H1 (cell line): ENCODE measurements around the gene LMO4. TPM values are rescaled to one million over a fixed set of nuclear protein-coding genes. Genes with fewer than 3 reads are reported as not detected.

Source experiments
- CTCF ChIA-PET: fragments of 300-600 bp; sonication (Branson Sonifier 250); formaldehyde crosslinking; loops from one replicate; lab custom pipeline; 2021; ENCODE audit not compliant: partially characterized antibody; lab: Charles Lee
- POLR2A ChIA-PET: fragments of 300-600 bp; sonication (Branson Sonifier 250); formaldehyde crosslinking; loops from one replicate; lab custom pipeline; 2021; ENCODE audit warnings: inconsistent platforms; ENCODE audit not compliant: partially characterized antibody; lab: Charles Lee
- DNase-seq, 2 experiments: peaks; one replicate each; pipeline versions ENCODE4 v3.0.0 to v3.0.0-alpha.2; 2010 to 2022; ENCODE audit warnings: low spot score in 2 of 2, low read depth in 1 of 2, mixed read lengths in 1 of 2
- FAIRE-seq: peaks from 2 replicates; lab custom pipeline; 2011; peaks lifted over from hg19 to GRCh38; lab: Jason Lieb, UNC
- H2AFZ ChIP-seq: 2 replicates; pipeline ENCODE4 v1.8.1; 2012; ENCODE audit warnings: low read length, inconsistent platforms
- H2AK5ac ChIP-seq: 2 replicates; pipeline ENCODE4 v1.6.1; 2013; ENCODE audit warnings: low read depth, low read length
- H2BK120ac ChIP-seq: replicated peaks from 2 replicates; pipeline ENCODE3; 2013; ENCODE audit warnings: low read depth, low read length, inconsistent platforms
- H2BK12ac ChIP-seq: 2 replicates; pipeline ENCODE4 v1.6.1; 2013; ENCODE audit warnings: low read depth, low read length
- H2BK15ac ChIP-seq: 2 replicates; pipeline ENCODE4 v1.6.1; 2013; ENCODE audit warnings: low read length
- H2BK20ac ChIP-seq: 2 replicates; pipeline ENCODE4 v1.6.1; 2013; ENCODE audit warnings: low read length
- H2BK5ac ChIP-seq: 2 replicates; pipeline ENCODE4 v1.6.1; 2013; ENCODE audit warnings: low read depth, low read length
- H3K14ac ChIP-seq: 2 replicates; pipeline ENCODE4 v1.6.1; 2013; ENCODE audit warnings: inconsistent platforms; ENCODE audit not compliant: insufficient read length
- H3K18ac ChIP-seq: 2 replicates; pipeline ENCODE4 v1.6.1; 2013; ENCODE audit warnings: low read length; ENCODE audit errors: extremely low read depth
- H3K23ac ChIP-seq: 2 replicates; pipeline ENCODE4 v1.6.1; 2013; ENCODE audit warnings: inconsistent platforms; ENCODE audit not compliant: insufficient read length
- H3K23me2 ChIP-seq: 2 replicates; pipeline ENCODE4 v1.6.1; 2013; ENCODE audit warnings: low read depth, low read length
- H3K27ac ChIP-seq: 2 replicates; pipeline ENCODE4 v1.6.1; 2011; ENCODE audit warnings: low read depth, low read length, inconsistent platforms
- H3K27me3 ChIP-seq, 4 experiments: replicated peaks in 1 of 4; 1 replicate in 1 of 4; 2 replicates in 3 of 4; pipeline versions ENCODE4 v1.6.1 to v1.8.1; 2011 to 2013; ENCODE audit warnings: low read length in 3 of 4, mild to moderate bottlenecking in 3 of 4, inconsistent platforms in 2 of 4, mixed read lengths in 2 of 4, moderate library complexity in 1 of 4; ENCODE audit not compliant: control insufficient read depth in 3 of 4, insufficient read depth in 3 of 4; ENCODE audit errors: extremely low read depth in 1 of 4
- H3K36me3 ChIP-seq, 4 experiments: 2 replicates each; pipeline versions ENCODE4 v1.6.1 to v1.8.1; 2011 to 2013; ENCODE audit warnings: mild to moderate bottlenecking in 4 of 4, low read length in 3 of 4, moderate library complexity in 2 of 4, control low read depth in 1 of 4, inconsistent platforms in 1 of 4; ENCODE audit not compliant: insufficient read depth in 4 of 4, control insufficient read depth in 2 of 4
- H3K4ac ChIP-seq: replicated peaks from 2 replicates; pipeline ENCODE3; 2013; ENCODE audit warnings: low read length, low read depth, mixed read lengths, inconsistent platforms; ENCODE audit not compliant: insufficient read length
- H3K4me1 ChIP-seq, 4 experiments: replicated peaks in 1 of 4; 1 replicate in 1 of 4; 2 replicates in 3 of 4; pipeline versions ENCODE4 v1.6.1 to v1.8.1; 2011 to 2013; ENCODE audit warnings: low read length in 3 of 4, inconsistent platforms in 2 of 4, mixed read lengths in 1 of 4; ENCODE audit not compliant: insufficient read depth in 4 of 4, control insufficient read depth in 3 of 4
- H3K4me2 ChIP-seq, 2 experiments: 2 replicates each; pipeline versions ENCODE4 v1.6.1 to v1.8.1; 2011 to 2013; ENCODE audit warnings: low read depth in 2 of 2, low read length in 2 of 2, control low read depth in 1 of 2, inconsistent platforms in 1 of 2, mild to moderate bottlenecking in 1 of 2; ENCODE audit not compliant: insufficient read depth in 1 of 2
- H3K4me3 ChIP-seq, 4 experiments: fragments of 200-600, 300-600 bp in 1 of 4; sonication (generic), shearing (Covaris generic), sonication (Bioruptor Twin) in 1 of 4; 2 replicates each; pipeline versions ENCODE4 v1.5.1 to v1.8.1; 2011 to 2016; ENCODE audit warnings: low read length in 4 of 4, low read depth in 3 of 4, control low read depth in 2 of 4, inconsistent platforms in 2 of 4, mild to moderate bottlenecking in 2 of 4, mixed read lengths in 1 of 4, moderate library complexity in 1 of 4; ENCODE audit not compliant: insufficient read depth in 2 of 4; ENCODE audit errors: extremely low read depth in 1 of 4
- H3K56ac ChIP-seq: replicated peaks from 2 replicates; pipeline ENCODE3; 2013; ENCODE audit warnings: low read depth, mild to moderate bottlenecking, mixed read lengths, low read length, inconsistent platforms; ENCODE audit not compliant: insufficient read length
- H3K79me1 ChIP-seq: 2 replicates; pipeline ENCODE4 v1.6.1; 2013; ENCODE audit warnings: low read depth, low read length, control low read depth
- H3K79me2 ChIP-seq, 2 experiments: 2 replicates each; pipeline versions ENCODE4 v1.6.1 to v1.8.1; 2012 to 2013; ENCODE audit warnings: low read length in 2 of 2, mild to moderate bottlenecking in 2 of 2, inconsistent platforms in 1 of 2; ENCODE audit not compliant: insufficient read depth in 2 of 2, control insufficient read depth in 1 of 2
- H3K9ac ChIP-seq, 4 experiments: replicated peaks in 1 of 4; 1 replicate in 1 of 4; 2 replicates in 3 of 4; pipeline versions ENCODE4 v1.6.1 to v1.8.1; 2011 to 2013; ENCODE audit warnings: low read depth in 3 of 4, low read length in 3 of 4, control low read depth in 2 of 4, mild to moderate bottlenecking in 2 of 4, moderate library complexity in 2 of 4, inconsistent platforms in 1 of 4; ENCODE audit errors: extremely low read depth in 1 of 4
- H3K9me3 ChIP-seq, 2 experiments: 2 replicates each; pipeline versions ENCODE4 v1.6.1 to v1.8.1; 2012 to 2013; ENCODE audit warnings: mild to moderate bottlenecking in 2 of 2, moderate library complexity in 2 of 2, control low read depth in 1 of 2, inconsistent platforms in 1 of 2, low read depth in 1 of 2, low read length in 1 of 2, mixed read lengths in 1 of 2; ENCODE audit not compliant: insufficient read depth in 2 of 2
- H4K20me1 ChIP-seq, 2 experiments: replicated peaks in 1 of 2; 2 replicates each; pipeline versions ENCODE3 to v1.8.1; 2011 to 2013; ENCODE audit warnings: inconsistent platforms in 2 of 2, low read length in 2 of 2, mild to moderate bottlenecking in 1 of 2; ENCODE audit not compliant: insufficient read depth in 2 of 2, control insufficient read depth in 1 of 2
- H4K5ac ChIP-seq: 2 replicates; pipeline ENCODE4 v1.6.1; 2013; ENCODE audit warnings: low read length, low read depth, mixed read lengths, inconsistent platforms; ENCODE audit not compliant: insufficient read length
- H4K8ac ChIP-seq: 2 replicates; pipeline ENCODE4 v1.8.0; 2013; ENCODE audit warnings: mild to moderate bottlenecking, moderate library complexity, low read length, inconsistent platforms; ENCODE audit not compliant: insufficient read depth; ENCODE audit errors: extremely low read depth
- H4K91ac ChIP-seq: replicated peaks from 2 replicates; pipeline ENCODE3; 2013; ENCODE audit warnings: low read length, mixed read lengths, inconsistent platforms; ENCODE audit not compliant: insufficient read length
- GTF2F1 ChIP-seq: IDR thresholded peaks from 2 replicates; pipeline ENCODE4 v1.6.1; 2012; ENCODE audit warnings: low read depth, low read length, improper control_type of control experiment, borderline replicate concordance
- NRF1 ChIP-seq: IDR thresholded peaks from 2 replicates; pipeline ENCODE4 v1.6.1; 2011; ENCODE audit warnings: mild to moderate bottlenecking, low read depth, low read length, improper control_type of control experiment
- POLR2A ChIP-seq, 2 experiments: IDR thresholded peaks; 1 replicate in 1 of 2; 2 replicates in 1 of 2; pipeline ENCODE4 v1.6.1; 2011; ENCODE audit warnings: low read depth in 2 of 2, low read length in 2 of 2, mild to moderate bottlenecking in 2 of 2; ENCODE audit errors: control extremely low read depth in 1 of 2
- POLR2AphosphoS5 ChIP-seq: IDR thresholded peaks from 2 replicates; pipeline ENCODE4 v1.6.1; 2011; ENCODE audit warnings: low read depth, low read length
- RNF2 ChIP-seq: fragments of 200-900, 300-1000 bp; sonication (generic); IDR thresholded peaks from 2 replicates; pipeline ENCODE4 v1.7.1; 2016; ENCODE audit warnings: borderline replicate concordance, low read depth, mild to moderate bottlenecking, antibody characterized with exemption, low read length; ENCODE audit not compliant: poor library complexity, severe bottlenecking; ENCODE audit errors: missing control alignments
- SAP30 ChIP-seq: fragments of 300-600 bp; sonication (generic); IDR thresholded peaks from 2 replicates; pipeline ENCODE4 v1.7.1; 2012; ENCODE audit warnings: low read length, moderate library complexity, mild to moderate bottlenecking, inconsistent platforms; ENCODE audit not compliant: insufficient read depth, insufficient replicate concordance
- SUZ12 ChIP-seq: fragments of 200-600 bp; sonication (generic); IDR thresholded peaks from 2 replicates; pipeline ENCODE4 v1.6.1; 2012; ENCODE audit warnings: mild to moderate bottlenecking, inconsistent platforms, low read length, moderate library complexity, mixed read lengths
- TAF1 ChIP-seq: IDR thresholded peaks from 2 replicates; pipeline ENCODE4 v1.6.1; 2011; ENCODE audit warnings: mild to moderate bottlenecking, low read depth, low read length
- TCF12 ChIP-seq: IDR thresholded peaks from 2 replicates; pipeline ENCODE4 v1.6.1; 2011; ENCODE audit warnings: low read depth, mild to moderate bottlenecking, low read length
- WGBS, 2 experiments: shearing (Covaris generic) in 1 of 2; methylation state at CpG; one replicate each; pipeline versions ENCODE4 v1.1.6 to v1.1.7; 2013 to 2015; ENCODE audit warnings: low lambda C conversion rate in 2 of 2, mixed read lengths in 2 of 2, inconsistent platforms in 1 of 2, low coverage in 1 of 2, missing lambda C conversion rate in 1 of 2; ENCODE audit not compliant: insufficient replicate concordance in 2 of 2, insufficient coverage in 1 of 2, insufficient read length in 1 of 2; ENCODE audit errors: extremely low coverage in 1 of 2, missing lambda C conversion rate in 1 of 2; 5-methylcytosine and 5-hydroxymethylcytosine counted together
- polyA plus RNA-seq, 7 experiments: library from polyadenylated mRNA; depleted of rRNA in 3 of 7; stranded (reverse) in 5 of 7; unstranded in 2 of 7; fragments of >200 nt in 5 of 7; fragments of 200-250 nt in 2 of 7; gene quantifications; 1 replicate in 5 of 7; 2 replicates in 1 of 7; 4 replicates in 1 of 7; pipeline versions ENCODE4 v1.2.1 to v1.2.3, GENCODE V29; 2011 to 2013; ENCODE audit warnings: missing spikeins in 2 of 7, mixed read lengths in 2 of 7
- total RNA-seq: library from RNA; stranded (reverse); fragmentation: NEBNext Ultra II Directional; extraction: Animal tissue kit (Norgen Biotek cat#: 25700); gene quantifications from 2 replicates; pipeline ENCODE4 v1.2.1, GENCODE V29; 2021
- TF ChIP-seq, protein P1 (sequence below): IDR thresholded peaks from 2 replicates; pipeline ENCODE4 v1.6.1; 2011; ENCODE audit warnings: low read depth, mild to moderate bottlenecking, low read length; ENCODE audit not compliant: insufficient read depth

Gene LMO4
- total and polyA plus RNA-seq, 2 of the 8 experiments (the other 6 are each of a cell fraction or from before 2014, with no cell fraction given), result 71.7 to 98.7 TPM

DNA sequence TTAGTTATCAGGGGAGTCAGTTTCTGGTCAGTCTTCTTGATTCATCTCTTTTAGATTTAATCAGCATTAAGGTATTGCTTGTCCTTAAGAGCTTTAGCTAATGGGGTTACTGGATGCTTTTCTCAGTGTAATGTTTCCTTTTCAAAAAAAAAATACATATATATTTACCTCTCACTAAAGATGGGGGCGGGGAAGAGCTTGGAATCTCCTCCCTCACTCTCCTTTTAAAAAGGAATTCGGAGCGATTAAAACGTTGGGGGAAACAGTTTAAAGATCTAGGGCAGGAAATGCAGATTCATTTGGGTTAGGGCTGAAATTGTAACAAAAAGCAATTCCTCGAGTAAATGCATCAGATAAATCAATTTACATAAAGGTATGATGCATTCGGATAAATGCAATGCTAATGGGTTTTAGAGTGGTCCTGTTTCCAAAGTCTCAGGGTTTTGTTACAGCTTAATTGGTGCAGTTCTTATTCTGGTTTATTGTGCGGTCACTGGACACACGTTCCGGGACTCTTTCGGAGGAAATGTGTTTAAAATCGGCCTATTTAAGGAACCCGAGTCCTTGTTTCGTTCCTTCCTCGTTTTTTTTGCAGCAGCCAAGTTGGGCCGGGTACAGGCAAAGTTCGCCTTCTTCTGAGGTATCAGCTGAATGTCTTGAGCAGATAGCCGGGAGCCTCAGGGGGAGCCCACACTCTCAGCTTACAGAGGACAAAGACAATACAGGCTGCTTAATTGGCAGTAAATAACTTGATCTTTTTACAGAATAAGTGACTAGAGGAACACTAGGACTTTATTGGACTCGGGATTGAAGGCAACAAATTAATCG is 1.6 kb downstream of the LMO4 start:
- Histone ChIP-seq H4K8ac (no peak overlapping the region), H2BK15ac (0 out of 2 replicates have a peak overlapping the region, but pooled peaks have one; percentile 26), H4K20me1 (peaks cover 7 to 9% of the 10 kb centered on the region in 2 experiments), H4K5ac (peak overlapping the region; percentile 16), H3K56ac (no peak overlapping the region), H3K4me2 (peak overlapping the region; percentile 87 to 88), H3K36me3 (peaks cover 0 to 17% (median 3%) of the 10 kb centered on the region in 4 experiments; a peak in 2 of 8 replicates), H2BK20ac (no peak overlapping the region), H4K91ac (peak overlapping the region; percentile 52), H2AFZ (no peak overlapping the region), H2AK5ac (no peak overlapping the region), H2BK120ac (no peak overlapping the region), H2BK12ac (peak overlapping the region; percentile 65; the same call in 1 of the 2 replicates), H3K14ac (no peak overlapping the region), H3K18ac (peak overlapping the region; percentile 51), H3K4me1 (peaks cover 2 to 24% (median 16%) of the 10 kb centered on the region in 4 experiments; a peak in 6 of 7 replicates), H2BK5ac (no peak overlapping the region), H3K79me1 (peaks cover 3% of the 10 kb centered on the region; the same call in 1 of the 2 replicates), H3K9me3 (no peaks in the 10 kb centered on the region), H3K27me3 (no peaks in the 10 kb centered on the region), H3K27ac (peak overlapping the region; percentile 56), H3K4me3 (peak overlapping the region; percentile 69 to 82 (median 75)), H3K79me2 (peaks cover 0 to 36% of the 10 kb centered on the region in 2 experiments; a peak in 2 of 4 replicates), H3K4ac (no peak overlapping the region), H3K23ac (no peak overlapping the region), H3K9ac (peak overlapping the region; percentile 13 to 75 (median 56)), H3K23me2 (peaks cover 14% of the 10 kb centered on the region)
- ChIA-PET CTCF (interaction anchor here (0.6 to 1.7 kb wide), 8 partner anchors 15 to 909 kb away, joined by 3 to 5 read pairs (median 3); no protein-coding TSS in a partner anchor), POLR2A (interaction anchor here (0.6 to 13.4 kb wide), 13 partner anchors 13 to 315 kb away, joined by 3 to 184 read pairs (median 4); no protein-coding TSS in a partner anchor)
- peak in 1 of 2 experiments; percentile 56 for DNase-seq
- WGBS, 2 experiments, result 3% methylated on average over 19 of the region's 19 CpGs; no CpG with 5 or more reads in 1 of the 2 experiments
- no peak for FAIRE-seq
- TF ChIP-seq RNF2, result no peak
- no peak for TF ChIP-seq SUZ12
- TF ChIP-seq NRF1, result no peak
- TF ChIP-seq TCF12, result no peak
- 0 out of 2 replicates have a peak, but pooled peaks have one; percentile 46 for TF ChIP-seq POLR2AphosphoS5
- TF ChIP-seq, protein P1, sequence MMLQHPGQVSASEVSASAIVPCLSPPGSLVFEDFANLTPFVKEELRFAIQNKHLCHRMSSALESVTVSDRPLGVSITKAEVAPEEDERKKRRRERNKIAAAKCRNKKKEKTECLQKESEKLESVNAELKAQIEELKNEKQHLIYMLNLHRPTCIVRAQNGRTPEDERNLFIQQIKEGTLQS, result no peak
- TF ChIP-seq TAF1, result peak; percentile 47; the same call in 1 of the 2 replicates
- no peak for TF ChIP-seq SAP30
- peak in 1 of 2 experiments; percentile 25; a peak in 1 of 3 replicates for TF ChIP-seq POLR2A (IDR thresholded peaks at IDR 0.05; ENCODE audit: control extremely low read depth in 1 of 2, low read depth in 2 of 2, low read length in 2 of 2)
- TF ChIP-seq GTF2F1, result no peak
